HS-27A (cell line): Measurements from ENCODE around the gene AEBP2.
"Not testable (repeated sequence)": the region's sequence is repeated elsewhere in the genome, so short reads cannot be mapped to it uniquely, and the experiment has no call there.

ENCODE experiments used
- DNase-seq: peaks from one replicate; pipeline ENCODE4 v3.0.0-alpha.2; 2012; ENCODE audit warnings: low read depth, missing footprints

The AEBP2 gene

GRCh38 chr12:19454837-19455236 lies 15.5 kb downstream of the AEBP2 start:
- DNase-seq, result no peak

- no peak for DNase-seq
Observed at GRCh38 chr12:19456176-19456575, 16.9 kb downstream of the AEBP2 start.

- no peak for DNase-seq
Observed at GRCh38 chr12:19457561-19457960, 18.3 kb downstream of the AEBP2 start.

DNA sequence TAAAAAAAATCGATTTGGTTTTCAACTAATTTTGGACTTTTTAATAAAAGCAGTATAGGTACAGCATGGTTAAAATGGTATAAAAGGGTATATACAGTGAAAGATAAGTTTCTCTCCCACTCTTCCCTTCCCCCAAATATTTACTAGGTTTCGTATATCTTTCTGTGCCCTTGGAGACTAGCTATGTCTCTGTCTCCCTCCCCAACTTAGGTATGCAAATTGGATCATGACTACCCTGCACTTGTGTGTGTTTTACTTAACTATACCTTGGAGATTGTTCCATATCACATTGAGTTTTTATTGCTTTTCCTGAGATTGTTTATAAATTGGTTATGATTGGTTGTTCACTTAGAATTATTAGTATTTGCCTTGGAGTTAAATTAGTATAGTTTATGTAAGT lies 19.4 kb downstream of the AEBP2 start:
- DNase-seq, result no peak

DNA sequence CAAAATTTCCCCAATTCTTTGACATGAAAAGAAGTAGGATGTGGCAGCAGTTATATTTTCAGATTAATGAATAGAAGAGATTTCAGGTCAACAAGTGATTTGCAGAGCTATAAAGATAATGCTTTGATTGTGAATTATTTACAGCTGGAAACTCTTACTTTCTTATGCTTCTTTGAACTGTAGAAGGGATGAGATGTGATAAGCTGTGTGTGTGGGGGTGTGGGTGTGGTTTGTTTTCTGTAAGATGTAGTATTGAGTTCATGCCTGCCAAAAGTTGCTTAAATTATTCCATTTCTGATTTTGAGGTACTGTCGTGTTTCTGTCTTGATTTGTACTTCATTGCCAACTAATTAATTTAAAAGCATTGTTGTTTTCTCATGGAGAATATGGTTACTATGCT lies 22.7 kb downstream of the AEBP2 start:
- no peak for DNase-seq

DNA sequence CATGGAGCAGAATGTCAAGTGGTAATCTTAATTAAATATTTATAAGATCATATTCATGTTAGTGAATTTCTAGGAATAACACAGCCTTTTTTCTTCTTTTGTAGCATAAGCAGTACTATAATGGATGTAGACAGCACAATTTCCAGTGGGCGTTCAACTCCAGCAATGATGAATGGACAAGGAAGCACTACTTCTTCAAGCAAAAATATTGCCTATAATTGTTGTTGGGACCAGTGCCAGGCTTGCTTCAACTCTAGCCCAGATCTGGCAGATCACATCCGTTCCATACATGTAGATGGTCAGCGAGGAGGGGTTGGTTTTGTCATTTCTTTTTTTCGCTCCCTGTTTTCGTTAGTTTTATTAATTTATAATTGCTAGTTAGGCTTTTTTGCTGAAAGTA lies 23.1 kb downstream of the AEBP2 start:
- DNase-seq, result no peak

- no peak for DNase-seq
Observed at GRCh38 chr12:19464192-19464580, 24.9 kb downstream of the AEBP2 start.

DNA sequence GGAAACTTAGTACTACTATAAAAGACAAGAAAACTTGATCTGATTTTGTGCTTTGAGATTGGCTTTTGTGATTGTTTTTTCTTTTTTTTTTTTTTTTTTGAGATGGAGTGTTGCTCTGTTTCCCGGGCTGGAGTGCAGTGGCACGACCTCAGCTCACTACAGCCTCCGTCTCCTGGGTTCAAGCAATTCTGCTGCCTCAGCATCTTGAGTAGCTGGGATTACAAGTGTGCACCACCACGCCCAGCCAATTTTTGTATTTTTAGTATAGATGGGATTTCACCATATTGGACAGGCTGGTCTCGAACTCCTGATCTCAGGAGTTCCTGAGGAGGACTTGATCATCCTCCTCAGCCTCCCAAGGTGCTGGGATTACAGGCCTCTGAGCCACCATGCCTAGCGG lies 26.4 kb downstream of the AEBP2 start:
- no peak for DNase-seq

- DNase-seq, result no peak
Observed at GRCh38 chr12:19474147-19474546, 34.9 kb downstream of the AEBP2 start.

DNA sequence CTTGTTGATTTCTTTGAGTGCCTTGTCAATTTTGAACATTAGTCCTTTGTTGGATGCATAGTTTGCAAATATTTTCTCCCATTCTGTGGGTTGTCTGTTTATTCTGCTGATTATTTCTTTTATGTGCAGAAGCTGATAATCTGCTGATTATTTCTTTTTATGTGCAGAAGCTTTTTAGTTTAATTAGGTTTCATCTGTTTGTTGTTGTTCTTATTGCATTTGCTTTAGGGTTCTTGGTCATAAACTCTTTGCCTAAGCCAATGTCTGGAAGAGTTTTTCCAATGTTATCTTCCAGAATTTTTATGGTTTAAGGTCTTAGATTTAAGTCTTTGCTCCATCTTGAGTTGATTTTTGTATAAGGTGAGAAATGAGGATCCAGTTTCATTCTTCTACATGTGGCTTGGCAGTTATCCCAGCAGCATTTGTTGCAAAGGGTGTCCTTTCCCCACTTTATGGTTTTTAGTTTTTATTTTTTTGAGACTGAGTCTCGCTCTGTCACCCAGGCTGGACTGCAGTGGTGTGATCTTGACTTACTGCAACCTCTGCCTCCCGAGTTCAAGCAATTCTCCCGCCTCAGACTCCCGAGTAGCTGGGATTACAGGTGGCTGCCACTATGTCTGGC lies 36.7 kb downstream of the AEBP2 start:
- DNase-seq, result not testable (repeated sequence)

- DNase-seq, result no peak
Observed at GRCh38 chr12:19477071-19477470, 37.8 kb downstream of the AEBP2 start.

GRCh38 chr12:19480459-19480858 lies 41.2 kb downstream of the AEBP2 start:
- DNase-seq, result no peak

DNA sequence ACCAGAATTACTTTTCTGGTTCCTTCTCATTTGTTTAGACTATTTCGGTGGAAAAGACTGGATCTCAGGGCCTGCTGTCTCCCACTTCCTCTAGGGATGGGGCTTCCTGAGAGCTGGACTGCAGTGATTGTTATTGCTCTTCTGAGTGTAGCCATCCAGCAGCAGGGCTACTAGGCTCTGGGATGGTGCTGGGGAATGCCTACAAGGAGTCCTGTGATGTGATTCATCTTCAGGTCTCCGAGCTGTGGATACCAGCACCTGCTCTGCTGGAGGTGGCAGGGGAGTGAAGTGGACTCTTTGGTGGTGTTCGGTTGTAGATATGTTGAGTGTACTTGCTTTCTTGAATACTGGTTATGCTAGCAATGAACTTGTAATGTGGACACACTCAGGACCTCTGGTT lies 42.7 kb downstream of the AEBP2 start:
- DNase-seq, result no peak

DNA sequence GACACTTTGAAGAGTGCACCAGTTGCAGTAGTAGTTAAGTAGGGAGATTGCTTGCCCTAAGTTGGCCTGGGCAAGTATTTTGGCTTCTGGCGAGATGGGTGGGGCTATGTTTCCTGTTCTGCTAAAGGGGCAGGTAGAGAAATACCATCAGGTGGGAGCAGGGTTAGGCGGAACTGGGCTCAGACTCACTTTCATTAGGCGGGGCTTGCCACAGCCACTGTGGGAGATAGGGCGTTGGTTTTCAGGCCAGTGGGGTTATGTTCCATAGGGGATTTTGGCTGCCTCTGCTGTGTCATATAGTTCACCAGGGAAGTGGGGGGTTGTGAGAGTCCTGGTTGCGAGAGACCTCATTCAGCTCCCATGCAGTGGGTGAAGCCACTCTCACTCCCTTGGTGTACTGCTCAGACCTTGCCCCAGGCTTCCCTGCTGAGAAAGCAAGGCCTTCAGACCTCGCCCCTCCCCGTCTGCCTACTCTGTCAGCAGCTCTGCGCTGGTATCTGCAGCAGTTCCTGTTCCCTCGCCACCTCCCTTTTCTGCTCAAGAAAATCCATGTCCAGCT lies 43.3 kb downstream of the AEBP2 start:
- no peak for DNase-seq

DNA sequence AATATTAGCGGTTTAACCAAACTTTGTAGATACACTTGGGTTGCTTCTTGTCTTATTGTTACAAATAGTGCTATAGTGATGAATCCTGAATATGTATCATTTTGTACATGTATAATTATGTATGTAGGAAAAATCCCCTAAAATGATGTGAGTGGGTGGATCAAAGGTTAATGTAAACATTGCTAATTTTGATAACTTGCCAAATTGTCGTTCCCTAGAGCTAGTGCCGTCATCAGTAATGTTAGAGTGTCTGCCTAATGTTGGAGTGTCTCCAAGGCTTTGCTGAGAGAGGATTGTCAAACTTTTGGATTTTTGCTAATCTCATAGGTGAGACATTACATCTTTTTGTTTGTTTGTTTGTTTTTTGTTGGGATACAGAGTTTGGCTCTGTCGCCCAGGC lies 44.4 kb downstream of the AEBP2 start:
- DNase-seq, result no peak

- DNase-seq, result no peak
Observed at GRCh38 chr12:19484738-19485137, 45.4 kb downstream of the AEBP2 start.

- DNase-seq, result no peak
Observed at GRCh38 chr12:19485240-19485639, 45.9 kb downstream of the AEBP2 start.

GRCh38 chr12:19489168-19489567 lies 49.9 kb downstream of the AEBP2 start:
- DNase-seq, result no peak

- DNase-seq, result no peak
Observed at GRCh38 chr12:19490908-19491307, 51.6 kb downstream of the AEBP2 start.

GRCh38 chr12:19491863-19492262 lies 52.6 kb downstream of the AEBP2 start:
- DNase-seq, result no peak

DNA sequence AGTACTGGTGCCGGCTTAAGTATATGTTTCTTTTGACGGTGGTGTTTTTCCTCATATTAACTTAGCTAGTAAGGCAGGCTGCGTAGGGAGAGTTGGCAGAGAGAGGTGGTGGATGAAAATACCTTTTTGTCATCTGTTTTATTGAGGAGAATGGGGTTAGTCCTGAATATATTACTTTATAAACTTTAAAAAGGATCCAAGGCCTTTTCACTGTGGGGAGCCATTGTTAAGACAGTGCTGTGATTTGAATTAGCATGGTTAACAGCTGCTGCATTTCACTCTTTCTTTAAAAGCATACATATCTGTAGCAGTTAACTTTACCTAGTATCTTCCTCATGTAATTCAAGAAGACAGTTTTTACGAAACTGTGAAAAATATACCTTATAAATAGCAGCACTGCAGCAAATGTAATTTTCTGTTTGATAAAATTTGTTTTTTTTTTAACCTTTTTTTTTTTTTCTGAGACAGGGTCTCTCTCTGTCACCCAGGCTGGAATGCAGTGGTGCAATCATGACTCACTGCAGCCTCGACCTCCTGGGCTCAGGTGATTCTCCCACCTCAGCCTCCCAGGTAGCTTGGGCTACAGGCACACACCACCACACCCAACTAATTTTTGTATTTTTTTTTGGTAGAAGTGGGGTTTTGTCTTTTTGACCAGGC lies 57.1 kb downstream of the AEBP2 start:
- no peak for DNase-seq

- no peak for DNase-seq
Observed at GRCh38 chr12:19498099-19498498, 58.8 kb downstream of the AEBP2 start.

DNA sequence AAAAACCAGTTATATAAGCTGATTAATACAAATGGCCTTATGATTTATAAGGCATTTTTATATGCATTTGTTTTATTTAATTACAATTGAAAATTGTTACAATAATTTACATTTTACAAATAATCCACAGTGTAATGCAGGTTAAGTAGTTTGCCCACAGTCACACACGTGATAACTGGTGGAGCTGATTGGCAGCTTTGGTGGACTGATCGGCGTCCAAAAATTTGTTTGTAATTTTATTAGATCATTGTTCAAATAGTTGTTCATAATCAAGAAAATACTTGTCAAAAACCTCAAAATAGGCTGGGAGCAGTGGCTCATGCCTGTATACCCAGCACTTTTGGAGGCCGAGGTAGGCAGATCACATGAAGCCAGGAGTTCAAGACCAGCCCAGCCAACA lies 59.7 kb downstream of the AEBP2 start:
- no peak for DNase-seq

- DNase-seq, result no peak
Observed at GRCh38 chr12:19506497-19506896, 67.2 kb downstream of the AEBP2 start.
